ENCODE data around the gene CGB2.
A peak's percentile ranks its signal among the peaks of the same experiment; 100 is the strongest.
"Not testable (repeated sequence)": the region's sequence is repeated elsewhere in the genome, so short reads cannot be mapped to it uniquely, and the experiment has no call there.

CGB2 gene

GRCh38 chr19:49014870-49015255 is 16.8 kb upstream of the CGB2 start:
- DNase-seq (ENCODE audit: extremely low spot score) = no peak
- ChIA-PET CTCF (no interaction called here), POLR2A (no interaction called here)
- TF ChIP-seq ARNT (IDR thresholded peaks at IDR 0.05) (no peak), NFRKB (IDR thresholded peaks at IDR 0.05) (no peak), ZNF384 (IDR thresholded peaks at IDR 0.05) (no peak), ELF4 (IDR thresholded peaks at IDR 0.05) (no peak), L3MBTL2 (conservative IDR thresholded peaks at IDR 0.05) (no peak), FOXM1 (IDR thresholded peaks at IDR 0.05; ENCODE audit: borderline replicate concordance) (no peak), BHLHE40 (IDR thresholded peaks at IDR 0.05; ENCODE audit: borderline replicate concordance) (no peak), FOXA1 (IDR thresholded peaks at IDR 0.05) (no peak), LEF1 (IDR thresholded peaks at IDR 0.05; ENCODE audit: borderline replicate concordance) (no peak), FOXK2 (IDR thresholded peaks at IDR 0.05) (no peak), SUZ12 (IDR thresholded peaks at IDR 0.05) (no peak), HDGF (IDR thresholded peaks at IDR 0.05; ENCODE audit: borderline replicate concordance) (no peak), SP1 (IDR thresholded peaks at IDR 0.05) (no peak)

GRCh38 chr19:49016067-49016839 is 15.4 kb upstream of the CGB2 start:
- ChIA-PET CTCF (interaction anchor here (0.6 kb wide), 1 partner anchor 57 kb away, joined by 3 read pairs; the partner anchor contains the start of gene KCNA7), POLR2A (no interaction called here)
- no peak for TF ChIP-seq FOXA1 (IDR thresholded peaks at IDR 0.05)
- no peak for DNase-seq (ENCODE audit: extremely low spot score)

GRCh38 chr19:49017041-49017665 is 14.5 kb upstream of the CGB2 start, which contains the start of gene LHB:
Gene LHB, minus strand, starts transcription at chr19:49017091. Its CDS starts 10 bp downstream, at chr19:49017081.
- CTCF ChIA-PET = interaction anchor here (0.7 to 1.3 kb wide), 2 partner anchors 9 to 24 kb away, joined by 3 to 5 read pairs; partner anchors contain the start of genes GYS1 and RUVBL2
- no peak for DNase-seq (ENCODE audit: extremely low spot score)
- TF ChIP-seq NFRKB (IDR thresholded peaks at IDR 0.05) (no peak), HDGF (IDR thresholded peaks at IDR 0.05; ENCODE audit: borderline replicate concordance) (no peak), FOXM1 (IDR thresholded peaks at IDR 0.05; ENCODE audit: borderline replicate concordance) (no peak), LEF1 (IDR thresholded peaks at IDR 0.05; ENCODE audit: borderline replicate concordance) (no peak), BHLHE40 (IDR thresholded peaks at IDR 0.05; ENCODE audit: borderline replicate concordance) (no peak), ELF4 (IDR thresholded peaks at IDR 0.05) (no peak), SUZ12 (IDR thresholded peaks at IDR 0.05) (no peak)
- POLR2A ChIA-PET = interaction anchor here (0.6 kb wide), 1 partner anchor 907 kb away, joined by 3 read pairs; no protein-coding TSS in a partner anchor

GRCh38 chr19:49017666-49018351 is 13.9 kb upstream of the CGB2 start:
- ChIA-PET POLR2A (interaction anchor here (0.6 kb wide), 1 partner anchor 908 kb away, joined by 3 read pairs; no protein-coding TSS in a partner anchor), CTCF (interaction anchor here (0.7 to 1.3 kb wide), 2 partner anchors 10 to 24 kb away, joined by 3 to 5 read pairs; partner anchors contain the start of genes GYS1 and RUVBL2)
- DNase-seq (ENCODE audit: extremely low spot score) = peak; percentile 69
- no peak for TF ChIP-seq TARDBP (IDR thresholded peaks at IDR 0.05)
- TF ChIP-seq ARNT (IDR thresholded peaks at IDR 0.05) = no peak
- peak; percentile 33; the same call in 1 of the 2 replicates for TF ChIP-seq LEF1 (IDR thresholded peaks at IDR 0.05; ENCODE audit: borderline replicate concordance)
- no peak for TF ChIP-seq SP1 (IDR thresholded peaks at IDR 0.05)
- TF ChIP-seq PKNOX1 (IDR thresholded peaks at IDR 0.05) = no peak
- TF ChIP-seq HDGF (IDR thresholded peaks at IDR 0.05; ENCODE audit: borderline replicate concordance) = no peak
- TF ChIP-seq L3MBTL2 (conservative IDR thresholded peaks at IDR 0.05) = 0 out of 2 replicates have a peak, but pooled peaks have one; percentile 8

- ChIA-PET POLR2A (interaction anchor here (1.1 to 1.4 kb wide), 2 partner anchors 25 to 38 kb away, joined by 6 to 9 read pairs; partner anchors contain the start of genes GYS1 and RUVBL2), CTCF (interaction anchor here (0.5 to 2.4 kb wide), 4 partner anchors 19 to 231 kb away, joined by 3 to 9 read pairs (median 4); partner anchors contain the start of genes GYS1 and RUVBL2)
- not testable (repeated sequence) for DNase-seq (ENCODE audit: extremely low spot score)
These were observed 13.1 kb upstream of the CGB2 start for GRCh38 chr19:49018388-49019241.

- no peak for TF ChIP-seq BHLHE40 (IDR thresholded peaks at IDR 0.05; ENCODE audit: borderline replicate concordance)
- no peak for TF ChIP-seq FOXM1 (IDR thresholded peaks at IDR 0.05; ENCODE audit: borderline replicate concordance)
- TF ChIP-seq TARDBP (IDR thresholded peaks at IDR 0.05) = no peak
- no peak for TF ChIP-seq CTBP1 (IDR thresholded peaks at IDR 0.05; ENCODE audit: borderline replicate concordance)
- no peak for TF ChIP-seq SUZ12 (IDR thresholded peaks at IDR 0.05)
- TF ChIP-seq LEF1 (IDR thresholded peaks at IDR 0.05; ENCODE audit: borderline replicate concordance) = no peak
- TF ChIP-seq ELF4 (IDR thresholded peaks at IDR 0.05) = no peak
- no peak for TF ChIP-seq ARNT (IDR thresholded peaks at IDR 0.05)
- no peak for TF ChIP-seq L3MBTL2 (conservative IDR thresholded peaks at IDR 0.05)
- TF ChIP-seq PKNOX1 (IDR thresholded peaks at IDR 0.05) = no peak
- TF ChIP-seq SP1 (IDR thresholded peaks at IDR 0.05) = no peak
- TF ChIP-seq FOXA1 (IDR thresholded peaks at IDR 0.05) = no peak
- peak; percentile 75 for DNase-seq (ENCODE audit: extremely low spot score)
- CTCF ChIA-PET = interaction anchor here (0.5 to 2.4 kb wide), 4 partner anchors 20 to 232 kb away, joined by 3 to 9 read pairs (median 3); partner anchors contain the start of gene RUVBL2
- POLR2A ChIA-PET = interaction anchor here (1.1 to 1.4 kb wide), 2 partner anchors 26 to 37 kb away, joined by 6 to 9 read pairs; partner anchors contain the start of genes GYS1 and RUVBL2
These were observed 12.3 kb upstream of the CGB2 start for GRCh38 chr19:49019242-49019932.

Measured in HEK293T (cell line).